Measurements from ENCODE around the gene KRTCAP3. TPM values are rescaled to one million over a fixed set of nuclear protein-coding genes. Genes with fewer than 3 reads are reported as not detected.

The KRTCAP3 gene
- total RNA-seq, 2 experiments from 2014 or later = 1.9 to 6.9 TPM

DNA sequence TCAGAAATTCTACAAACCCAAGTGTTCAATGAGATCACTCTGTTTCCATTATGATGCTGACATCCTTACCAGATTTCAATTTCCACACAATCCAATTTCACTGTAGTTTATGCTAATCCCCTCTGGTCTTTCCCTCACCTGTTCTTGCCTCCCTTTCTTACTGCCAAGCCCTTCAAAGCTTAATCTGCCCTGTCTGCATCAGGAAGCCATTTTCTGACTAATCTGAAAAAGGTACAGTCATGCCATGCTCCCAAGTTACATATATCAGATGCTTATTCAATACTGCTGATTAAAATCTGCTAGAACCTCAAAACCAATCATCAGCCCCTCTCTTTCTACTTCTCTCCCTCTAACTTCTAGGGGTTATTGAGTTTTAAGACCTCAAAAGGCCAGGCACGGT lies 8.9 kb downstream of the KRTCAP3 start:
- Histone ChIP-seq H3K4me3 (ENCODE audit: low read depth, low read length, poor library complexity, severe bottlenecking) (no peak overlapping the region), H3K4me2 (ENCODE audit: low read length) (no peak overlapping the region), H3K27ac (ENCODE audit: low read depth, low read length, poor library complexity, severe bottlenecking) (no peak overlapping the region), H4K20me1 (ENCODE audit: insufficient read depth, low read length) (no peaks in the 10 kb centered on the region), H3K9me2 (ENCODE audit: insufficient read depth, low read length) (no peaks in the 10 kb centered on the region), H3K79me2 (ENCODE audit: insufficient read depth, low read depth, low read length) (no peaks in the 10 kb centered on the region), H3K4me1 (ENCODE audit: insufficient read depth, low read length, poor library complexity, severe bottlenecking) (no peaks in the 10 kb centered on the region), H2AFZ (ENCODE audit: low read length) (no peak overlapping the region), H3K9me3 (ENCODE audit: low read length) (no peaks in the 10 kb centered on the region), H3K36me3 (ENCODE audit: insufficient read depth, low read length) (no peaks in the 10 kb centered on the region)
- no peak for TF ChIP-seq EZH2phosphoT487 (IDR thresholded peaks at IDR 0.05; ENCODE audit: borderline replicate concordance, low read depth, low read length)
- TF ChIP-seq, protein P1, sequence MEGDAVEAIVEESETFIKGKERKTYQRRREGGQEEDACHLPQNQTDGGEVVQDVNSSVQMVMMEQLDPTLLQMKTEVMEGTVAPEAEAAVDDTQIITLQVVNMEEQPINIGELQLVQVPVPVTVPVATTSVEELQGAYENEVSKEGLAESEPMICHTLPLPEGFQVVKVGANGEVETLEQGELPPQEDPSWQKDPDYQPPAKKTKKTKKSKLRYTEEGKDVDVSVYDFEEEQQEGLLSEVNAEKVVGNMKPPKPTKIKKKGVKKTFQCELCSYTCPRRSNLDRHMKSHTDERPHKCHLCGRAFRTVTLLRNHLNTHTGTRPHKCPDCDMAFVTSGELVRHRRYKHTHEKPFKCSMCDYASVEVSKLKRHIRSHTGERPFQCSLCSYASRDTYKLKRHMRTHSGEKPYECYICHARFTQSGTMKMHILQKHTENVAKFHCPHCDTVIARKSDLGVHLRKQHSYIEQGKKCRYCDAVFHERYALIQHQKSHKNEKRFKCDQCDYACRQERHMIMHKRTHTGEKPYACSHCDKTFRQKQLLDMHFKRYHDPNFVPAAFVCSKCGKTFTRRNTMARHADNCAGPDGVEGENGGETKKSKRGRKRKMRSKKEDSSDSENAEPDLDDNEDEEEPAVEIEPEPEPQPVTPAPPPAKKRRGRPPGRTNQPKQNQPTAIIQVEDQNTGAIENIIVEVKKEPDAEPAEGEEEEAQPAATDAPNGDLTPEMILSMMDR (conservative IDR thresholded peaks at IDR 0.05; ENCODE audit: low read length) = no peak
- POLR2A ChIA-PET = interaction anchor here (1.4 kb wide), 1 partner anchor 11 kb away, joined by 3 read pairs; no protein-coding TSS in a partner anchor
- DNase-seq (ENCODE audit: low spot score) = no peak
- no TSS peak for BruUV-seq (replicated peaks)
- intact Hi-C loops (cut with micrococcal nuclease; ENCODE audit: unreplicated experiment) = no loop called here
- CTCF ChIA-PET (ENCODE audit: unreplicated experiment) = no interaction called here

- Histone ChIP-seq H2AFZ (ENCODE audit: low read length) (no peak overlapping the region), H3K9me3 (ENCODE audit: low read length) (no peaks in the 10 kb centered on the region), H4K20me1 (ENCODE audit: insufficient read depth, low read length) (no peaks in the 10 kb centered on the region), H3K4me2 (ENCODE audit: low read length) (no peak overlapping the region), H3K79me2 (ENCODE audit: insufficient read depth, low read depth, low read length) (no peaks in the 10 kb centered on the region), H3K27ac (ENCODE audit: low read depth, low read length, poor library complexity, severe bottlenecking) (no peak overlapping the region), H3K36me3 (ENCODE audit: insufficient read depth, low read length) (no peaks in the 10 kb centered on the region), H3K4me3 (ENCODE audit: low read depth, low read length, poor library complexity, severe bottlenecking) (no peak overlapping the region), H3K4me1 (ENCODE audit: insufficient read depth, low read length, poor library complexity, severe bottlenecking) (no peaks in the 10 kb centered on the region), H3K9me2 (ENCODE audit: insufficient read depth, low read length) (no peaks in the 10 kb centered on the region)
- ChIA-PET POLR2A (no interaction called here), CTCF (ENCODE audit: unreplicated experiment) (no interaction called here)
- BruUV-seq (replicated peaks) = no TSS peak
- no peak for DNase-seq (ENCODE audit: low spot score)
- intact Hi-C loops (cut with micrococcal nuclease; ENCODE audit: unreplicated experiment) = no loop called here
- TF ChIP-seq EZH2phosphoT487 (IDR thresholded peaks at IDR 0.05; ENCODE audit: borderline replicate concordance, low read depth, low read length) = no peak
- TF ChIP-seq, protein P1 (conservative IDR thresholded peaks at IDR 0.05; ENCODE audit: low read length) = no peak
Measured at GRCh38 chr2:27453968-27454367, 11.8 kb downstream of the KRTCAP3 start.

DNA sequence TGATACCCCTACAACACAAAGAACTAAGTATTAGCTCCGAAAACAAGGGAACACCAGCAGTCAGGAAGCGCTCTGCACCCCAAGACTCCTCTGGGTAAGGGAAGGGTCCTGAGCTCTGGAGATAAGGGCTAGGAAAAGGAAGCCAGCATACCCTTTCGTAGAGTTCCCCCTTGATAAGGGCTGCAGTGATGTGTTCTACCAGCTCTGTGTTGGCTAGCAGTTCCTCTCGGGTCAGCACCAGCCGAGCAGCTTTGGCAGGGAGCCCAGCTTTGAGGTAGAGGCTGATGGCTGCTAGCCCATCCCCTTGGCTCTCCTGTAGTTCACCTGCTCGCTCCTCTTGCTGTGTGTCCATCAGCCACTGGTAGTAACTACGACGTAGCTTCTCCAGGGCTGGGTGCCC lies 18.9 kb downstream of the KRTCAP3 start:
- Histone ChIP-seq H4K20me1 (ENCODE audit: insufficient read depth, low read length) (no peaks in the 10 kb centered on the region), H3K4me3 (ENCODE audit: low read depth, low read length, poor library complexity, severe bottlenecking) (no peak overlapping the region), H3K9me2 (ENCODE audit: insufficient read depth, low read length) (no peaks in the 10 kb centered on the region), H3K27ac (ENCODE audit: low read depth, low read length, poor library complexity, severe bottlenecking) (no peak overlapping the region), H3K9me3 (ENCODE audit: low read length) (no peaks in the 10 kb centered on the region), H3K36me3 (ENCODE audit: insufficient read depth, low read length) (no peaks in the 10 kb centered on the region), H3K4me1 (ENCODE audit: insufficient read depth, low read length, poor library complexity, severe bottlenecking) (no peaks in the 10 kb centered on the region), H2AFZ (ENCODE audit: low read length) (no peak overlapping the region), H3K79me2 (ENCODE audit: insufficient read depth, low read depth, low read length) (no peaks in the 10 kb centered on the region), H3K4me2 (ENCODE audit: low read length) (no peak overlapping the region)
- no TSS peak for BruUV-seq (replicated peaks)
- DNase-seq (ENCODE audit: low spot score) = no peak
- intact Hi-C loops (cut with micrococcal nuclease; ENCODE audit: unreplicated experiment) = no loop called here
- POLR2A ChIA-PET = interaction anchor here (1.5 kb wide), 1 partner anchor 9 kb away, joined by 3 read pairs; no protein-coding TSS in a partner anchor
- CTCF ChIA-PET (ENCODE audit: unreplicated experiment) = no interaction called here
- TF ChIP-seq, protein P1 (conservative IDR thresholded peaks at IDR 0.05; ENCODE audit: low read length) = no peak
- TF ChIP-seq EZH2phosphoT487 (IDR thresholded peaks at IDR 0.05; ENCODE audit: borderline replicate concordance, low read depth, low read length) = no peak

All from OCI-LY7 (cell line).